Endothelial cell of umbilical vein (primary cell): ENCODE measurements around the gene PTMA. TPM values are rescaled to one million over a fixed set of nuclear protein-coding genes. Genes with fewer than 3 reads are reported as not detected.

Source experiments
- BruUV-seq: library from RNA; stranded (reverse); fragments of 400-500 nt; replicated peaks from 2 replicates; lab custom pipeline; 2021; lab: Mats Ljungman, UMichigan
- CTCF ChIA-PET: fragments of 300-600, 350-600 bp; sonication (Branson Sonifier 250); formaldehyde crosslinking; loops from one replicate; lab custom pipeline; 2021; ENCODE audit warnings: antibody characterized with exemption, inconsistent platforms; lab: Charles Lee
- POLR2A ChIA-PET: fragments of 300-600, 350-600 bp; sonication (Branson Sonifier 250); formaldehyde crosslinking; loops from one replicate; lab custom pipeline; 2021; ENCODE audit warnings: antibody characterized with exemption, inconsistent platforms; lab: Charles Lee
- DNase-seq: peaks from one replicate; pipeline ENCODE4 v3.0.0-alpha.2; 2011; ENCODE audit warnings: low read depth, low spot score
- FAIRE-seq: peaks from 2 replicates; lab custom pipeline; 2011; peaks lifted over from hg19 to GRCh38; lab: Jason Lieb, UNC
- H2AFZ ChIP-seq: 2 replicates; pipeline ENCODE4 v1.6.0; 2012; ENCODE audit warnings: low read depth, low read length, control low read depth, inconsistent platforms
- H3K27ac ChIP-seq: 2 replicates; pipeline ENCODE4 v1.5.1; 2011; ENCODE audit warnings: low read depth, mild to moderate bottlenecking, control low read depth, low read length, moderate library complexity; ENCODE audit not compliant: insufficient read depth
- H3K27me3 ChIP-seq, 2 experiments: 2 replicates each; pipeline versions ENCODE4 v1.6.0 to v1.6.1; 2011; ENCODE audit warnings: low read length in 2 of 2, mixed read lengths in 1 of 2; ENCODE audit not compliant: control insufficient read depth in 2 of 2, insufficient read depth in 2 of 2
- H3K36me3 ChIP-seq, 2 experiments: 2 replicates in 1 of 2; 3 replicates in 1 of 2; pipeline ENCODE4 v1.5.1; 2011; ENCODE audit warnings: low read length in 2 of 2, mild to moderate bottlenecking in 1 of 2, moderate library complexity in 1 of 2; ENCODE audit not compliant: control insufficient read depth in 2 of 2, insufficient read depth in 2 of 2; ENCODE audit errors: extremely low read depth in 1 of 2
- H3K4me1 ChIP-seq: 3 replicates; pipeline ENCODE4 v1.5.1; 2011; ENCODE audit warnings: mild to moderate bottlenecking, low read length; ENCODE audit not compliant: control insufficient read depth, insufficient read depth; ENCODE audit errors: extremely low read depth
- H3K4me2 ChIP-seq: 2 replicates; pipeline ENCODE4 v1.6.1; 2011; ENCODE audit warnings: low read length, control low read depth, mixed read lengths; ENCODE audit not compliant: insufficient read depth
- H3K4me3 ChIP-seq, 3 experiments: fragments of 200-600 bp in 1 of 3; sonication (generic), shearing (Covaris generic) in 1 of 3; replicated peaks in 1 of 3; 2 replicates each; pipeline ENCODE4 v1.5.1; 2011 to 2016; ENCODE audit warnings: control low read depth in 3 of 3, low read length in 3 of 3, mild to moderate bottlenecking in 2 of 3, inconsistent platforms in 1 of 3, low read depth in 1 of 3, moderate library complexity in 1 of 3; ENCODE audit not compliant: insufficient read depth in 1 of 3
- H3K79me2 ChIP-seq: 2 replicates; pipeline ENCODE4 v1.6.0; 2012; ENCODE audit warnings: low read length, inconsistent platforms; ENCODE audit not compliant: control insufficient read depth, insufficient read depth
- H3K9ac ChIP-seq: replicated peaks from 2 replicates; pipeline ENCODE3; 2011; ENCODE audit warnings: low read length, control low read depth; ENCODE audit not compliant: insufficient read depth; ENCODE audit errors: extremely low read depth
- H3K9me1 ChIP-seq: replicated peaks from 3 replicates; pipeline ENCODE4 v1.6.0; 2011; ENCODE audit warnings: mild to moderate bottlenecking, low read length; ENCODE audit not compliant: control insufficient read depth, insufficient read depth; ENCODE audit errors: extremely low read depth
- H3K9me3 ChIP-seq: replicated peaks from 2 replicates; pipeline ENCODE4 v1.5.1; 2012; ENCODE audit warnings: low read length, inconsistent platforms; ENCODE audit not compliant: control insufficient read depth, insufficient read depth
- H4K20me1 ChIP-seq: replicated peaks from 2 replicates; pipeline ENCODE3; 2011; ENCODE audit warnings: mild to moderate bottlenecking, low read length; ENCODE audit not compliant: control insufficient read depth, insufficient read depth; ENCODE audit errors: extremely low read depth
- CTCF ChIP-seq, 2 donors: IDR thresholded peaks; 1 replicate in 1 of 2; 2 replicates in 1 of 2; pipeline ENCODE4 v1.5.1; 2011; ENCODE audit warnings: low read length in 2 of 2, mild to moderate bottlenecking in 2 of 2, moderate library complexity in 2 of 2, control low read depth in 1 of 2, inconsistent platforms in 1 of 2, low read depth in 1 of 2; ENCODE audit not compliant: insufficient read depth in 1 of 2; ENCODE audit errors: extremely low read depth in 1 of 2
- EZH2 ChIP-seq: IDR thresholded peaks from 2 replicates; pipeline ENCODE4 v1.6.1; 2012; ENCODE audit warnings: borderline replicate concordance, low read depth, mild to moderate bottlenecking, moderate library complexity, low read length, inconsistent platforms; ENCODE audit not compliant: severe bottlenecking
- FOS ChIP-seq: IDR thresholded peaks from 2 replicates; pipeline ENCODE4 v1.6.1; 2011; ENCODE audit warnings: mild to moderate bottlenecking, low read length, moderate library complexity, borderline replicate concordance; ENCODE audit not compliant: insufficient read depth
- GATA2 ChIP-seq: IDR thresholded peaks from 2 replicates; pipeline ENCODE4 v1.7.0; 2011; ENCODE audit warnings: low read depth, mild to moderate bottlenecking, moderate library complexity, mixed read lengths, low read length; ENCODE audit not compliant: insufficient read length, insufficient read depth
- JUN ChIP-seq: IDR thresholded peaks from 2 replicates; pipeline ENCODE4 v1.6.1; 2011; ENCODE audit warnings: borderline replicate concordance, low read depth; ENCODE audit not compliant: insufficient read length, insufficient read depth
- MAX ChIP-seq: IDR thresholded peaks from 2 replicates; pipeline ENCODE4 v1.6.1; 2011; ENCODE audit not compliant: insufficient read depth, insufficient read length
- MYC ChIP-seq: IDR thresholded peaks from one replicate; pipeline ENCODE4 v1.6.1; 2011; ENCODE audit warnings: mild to moderate bottlenecking, low read depth, low read length
- POLR2A ChIP-seq: IDR thresholded peaks from 2 replicates; pipeline ENCODE4 v1.6.1; 2012; ENCODE audit warnings: low read depth, mild to moderate bottlenecking, control low read depth, low read length
- POLR2AphosphoS5 ChIP-seq: IDR thresholded peaks from 2 replicates; pipeline ENCODE4 v1.6.1; 2012; ENCODE audit warnings: low read depth, mild to moderate bottlenecking, control low read depth, low read length, moderate library complexity; ENCODE audit not compliant: insufficient read depth
- dilution Hi-C: fragments of 300-500 bp; cut with MboI; formaldehyde crosslinking; loops from one replicate; pipeline ENCODE4 v1.15.0; 2019; ENCODE audit warnings: low sequenced_read_pairs; ENCODE audit not compliant: extremely low pct_ligation_motif_present
- intact Hi-C: fragments of 100-400 bp; cut with micrococcal nuclease; formaldehyde crosslinking; loops from one replicate; pipeline ENCODE4 v1.10.0; 2022
- polyA plus RNA-seq, 4 experiments: library from polyadenylated mRNA; depleted of rRNA in 3 of 4; stranded (reverse) in 3 of 4; unstranded in 1 of 4; fragments of >200 nt; gene quantifications; 2 replicates each; pipeline versions ENCODE4 v1.2.1 to v1.2.3, GENCODE V29; 2011 to 2012; ENCODE audit warnings: missing spikeins in 1 of 4
- total RNA-seq: library from RNA; stranded (reverse); gene quantifications from 2 replicates; pipeline ENCODE4 v1.2.3, GENCODE V29; 2021

The PTMA gene
- total and polyA plus RNA-seq, 2 donors (not counting 3 experiments of a cell fraction or from before 2014, with no cell fraction given) = 404 to 1,488 TPM

- no peaks in the 10 kb centered on the region for H3K9me1 ChIP-seq
- H3K9ac ChIP-seq = no peak overlapping the region
- dilution Hi-C loops = no loop called here
Measured at GRCh38 chr2:231720987-231721966, 13.0 kb downstream of the PTMA start.

More at GRCh38 chr2:231720987-231721966, 13.0 kb downstream of the PTMA start:
- H3K4me2 ChIP-seq = no peak overlapping the region
- intact Hi-C loops = no loop called here
- no peak overlapping the region for H3K4me3 ChIP-seq
- no peaks in the 10 kb centered on the region for H3K36me3 ChIP-seq
- H3K79me2 ChIP-seq = no peaks in the 10 kb centered on the region
- H3K9me3 ChIP-seq = no peaks in the 10 kb centered on the region
- TF ChIP-seq CTCF (IDR thresholded peaks at IDR 0.05; ENCODE audit: extremely low read depth in 1 of 2, insufficient read depth in 1 of 2, low read depth in 1 of 2, low read length in 2 of 2) (no peak), POLR2A (no peak), MAX (no peak), GATA2 (no peak), MYC (no peak), FOS (no peak), POLR2AphosphoS5 (no peak), JUN (no peak), EZH2 (no peak)
- FAIRE-seq = no peak
- H3K27me3 ChIP-seq = no peaks in the 10 kb centered on the region
- no peaks in the 10 kb centered on the region for H4K20me1 ChIP-seq
- no peak overlapping the region for H2AFZ ChIP-seq
- CTCF ChIA-PET = interaction anchor here (0.8 to 1.4 kb wide), 3 partner anchors 44 to 122 kb away, joined by 3 read pairs; no protein-coding TSS in a partner anchor
- no peak for DNase-seq
- POLR2A ChIA-PET = no interaction called here
- no peak overlapping the region for H3K27ac ChIP-seq
- no TSS peak for BruUV-seq
- H3K4me1 ChIP-seq = peaks cover 4% of the 10 kb centered on the region
